GM18870 (cell line): ENCODE measurements around the gene SIPA1.
A peak's percentile ranks its signal among the peaks of the same experiment; 100 is the strongest.

ENCODE experiments used
- ATAC-seq: cut with Tn5 transposase; IDR thresholded peaks from one replicate; pipeline ENCODE4 v1.9.1; 2021; ENCODE audit warnings: moderate library complexity; ENCODE audit not compliant: unreplicated experiment

The SIPA1 gene

GRCh38 chr11:65609229-65609628 is 28.7 kb upstream of the SIPA1 start:
- no peak for ATAC-seq

GRCh38 chr11:65609665-65610064 is 28.2 kb upstream of the SIPA1 start:
- ATAC-seq, result no peak

- no peak for ATAC-seq
These were observed 27.5 kb upstream of the SIPA1 start for GRCh38 chr11:65610404-65610803.

GRCh38 chr11:65611028-65611757 is 26.7 kb upstream of the SIPA1 start:
- no peak for ATAC-seq

GRCh38 chr11:65611758-65612603 is 25.9 kb upstream of the SIPA1 start:
- ATAC-seq, result no peak

GRCh38 chr11:65612691-65613090 is 25.2 kb upstream of the SIPA1 start:
- ATAC-seq, result no peak

- ATAC-seq, result no peak
These were observed 24.6 kb upstream of the SIPA1 start for GRCh38 chr11:65613091-65613928.

DNA sequence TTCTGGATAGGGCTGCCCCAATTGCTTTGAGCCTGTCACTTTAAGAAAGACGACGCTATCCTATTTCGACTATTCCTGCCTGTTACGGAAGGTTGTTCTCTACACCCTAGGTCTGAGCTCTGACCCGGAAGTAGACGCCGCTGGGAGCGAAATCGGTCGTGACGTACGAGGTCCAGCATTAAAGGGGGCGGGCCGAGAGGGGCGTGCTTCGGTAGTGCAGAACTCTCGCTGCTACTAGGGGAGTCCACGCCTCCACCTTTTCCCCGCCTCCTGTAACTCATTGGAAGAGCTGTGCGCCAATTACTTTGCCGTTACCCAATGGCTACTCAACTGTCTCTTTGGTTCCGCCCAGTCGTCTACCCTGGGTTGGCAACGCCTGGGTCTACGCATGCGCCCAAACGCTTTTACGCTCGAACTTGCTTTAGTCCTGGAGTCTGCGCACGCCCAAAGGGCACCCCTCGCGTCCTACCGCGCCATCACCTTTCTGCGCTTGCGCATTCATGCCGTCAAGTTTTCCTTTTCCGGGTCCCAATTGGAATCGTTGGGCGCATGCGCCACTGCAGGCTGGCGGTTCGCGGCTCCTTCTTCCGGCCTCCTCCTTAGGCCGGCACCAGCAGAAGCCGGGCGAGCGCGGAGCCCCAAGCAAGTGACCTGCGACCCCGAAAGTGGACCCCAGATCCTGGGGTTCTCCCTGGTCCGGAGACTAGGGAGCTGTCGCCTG is 22.5 kb upstream of the SIPA1 start, which contains the start of gene PCNX3:
Gene PCNX3 (plus strand): TSS at position 548 of the 721 bp plus-strand sequence. CDS start 536 bp downstream, outside the sequence.
- ATAC-seq, result peak; percentile 80

GRCh38 chr11:65615950-65616574 is 21.8 kb upstream of the SIPA1 start:
- no peak for ATAC-seq

DNA sequence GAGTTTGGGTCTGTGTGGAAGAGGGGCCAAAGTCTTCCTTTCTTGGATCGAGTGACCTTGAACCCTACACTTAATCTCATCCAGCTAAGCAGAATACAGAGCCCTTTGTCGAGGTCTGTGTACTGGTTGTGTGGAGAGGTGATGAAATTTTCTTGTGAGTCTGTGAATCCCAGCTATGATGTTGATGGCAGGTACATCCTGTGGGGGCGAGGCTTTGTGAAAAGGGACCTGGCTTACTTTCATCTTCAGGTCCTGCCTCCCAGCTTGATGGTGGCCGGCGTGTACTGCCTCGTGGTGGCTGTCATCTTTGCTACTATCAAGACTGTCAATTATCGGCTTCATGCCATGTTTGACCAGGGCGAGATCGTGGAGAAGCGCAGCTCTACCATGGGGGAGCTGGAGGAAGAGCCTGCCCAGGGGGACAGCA is 21.3 kb upstream of the SIPA1 start:
- ATAC-seq, result no peak

DNA sequence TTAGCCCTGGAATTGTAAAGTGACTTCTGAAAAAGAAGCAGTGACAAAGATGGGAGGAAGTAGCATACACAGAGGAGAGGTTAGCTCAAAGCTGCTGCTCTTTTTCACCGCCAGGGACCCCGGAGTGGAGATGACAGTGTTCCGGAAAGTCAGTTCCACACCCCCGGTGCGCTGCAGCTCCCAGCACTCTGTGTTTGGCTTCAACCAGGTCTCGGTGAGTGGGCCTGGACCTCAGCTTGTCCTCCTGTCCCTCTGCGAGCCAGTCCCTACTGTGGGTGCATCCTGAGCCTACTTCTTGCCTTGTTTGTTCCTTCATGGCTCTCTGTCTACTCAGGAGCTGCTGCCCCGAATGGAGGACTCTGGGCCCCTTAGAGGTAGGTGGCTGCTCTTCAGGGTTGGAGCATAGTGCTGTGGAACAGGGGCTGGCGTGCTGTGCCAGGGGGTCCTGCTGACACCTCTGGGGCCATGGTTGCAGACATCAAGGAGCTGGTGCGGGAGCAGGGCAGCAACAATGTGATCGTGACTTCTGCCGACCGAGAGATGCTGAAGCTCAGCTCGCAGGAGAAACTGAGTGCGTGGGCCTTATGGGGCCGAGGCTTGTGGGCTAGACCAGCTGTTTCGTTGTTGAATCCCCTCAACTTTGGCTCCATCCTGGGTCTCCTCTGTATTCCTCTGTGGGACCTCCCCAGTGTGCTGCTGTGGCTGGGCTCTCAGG is 20.6 kb upstream of the SIPA1 start:
- ATAC-seq, result no peak

- ATAC-seq, result no peak
These were observed 19.7 kb upstream of the SIPA1 start for GRCh38 chr11:65617990-65618751.

DNA sequence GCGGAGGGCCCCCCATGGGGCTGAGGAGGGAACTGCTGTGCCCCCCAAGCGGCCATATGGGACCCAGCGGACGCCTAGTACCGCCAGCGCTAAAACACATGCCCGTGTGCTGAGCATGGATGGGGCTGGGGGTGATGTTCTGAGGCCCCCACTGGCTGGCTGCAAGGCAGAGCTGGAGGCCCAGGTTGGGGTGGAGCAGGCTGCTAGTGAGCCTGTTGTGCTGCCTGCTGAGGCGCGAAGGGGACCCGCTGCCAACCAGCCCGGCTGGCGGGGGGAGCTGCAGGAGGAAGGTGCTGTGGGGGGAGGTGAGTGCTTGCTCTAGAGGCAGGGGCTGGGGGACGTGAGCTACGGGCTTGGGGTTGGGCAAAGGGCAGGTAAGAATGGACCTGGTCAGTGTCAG is 19.1 kb upstream of the SIPA1 start:
- ATAC-seq, result no peak

- ATAC-seq, result no peak
These were observed 18.5 kb upstream of the SIPA1 start for GRCh38 chr11:65619281-65619928.

GRCh38 chr11:65620666-65621065 is 17.2 kb upstream of the SIPA1 start:
- ATAC-seq, result no peak

DNA sequence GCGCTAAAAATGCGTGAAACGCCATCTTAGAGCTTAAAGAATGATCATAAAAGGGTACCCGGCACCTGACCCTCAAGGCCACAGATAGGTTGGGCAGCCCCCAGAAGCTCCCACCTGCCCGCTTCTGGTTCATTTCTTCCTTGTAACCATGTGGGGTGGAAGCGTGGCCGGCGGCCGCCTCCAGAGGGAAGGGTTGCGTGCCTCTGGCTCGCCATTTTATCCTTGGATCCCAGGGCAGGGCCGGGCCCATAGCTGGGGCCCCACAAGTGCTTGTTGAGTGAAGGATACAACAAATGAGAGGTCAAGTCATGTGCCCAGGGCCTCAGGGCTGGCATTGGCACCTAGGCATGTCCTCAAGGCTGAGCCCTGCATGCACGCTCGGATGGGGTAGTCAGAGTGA is 16.4 kb upstream of the SIPA1 start:
- no peak for ATAC-seq

DNA sequence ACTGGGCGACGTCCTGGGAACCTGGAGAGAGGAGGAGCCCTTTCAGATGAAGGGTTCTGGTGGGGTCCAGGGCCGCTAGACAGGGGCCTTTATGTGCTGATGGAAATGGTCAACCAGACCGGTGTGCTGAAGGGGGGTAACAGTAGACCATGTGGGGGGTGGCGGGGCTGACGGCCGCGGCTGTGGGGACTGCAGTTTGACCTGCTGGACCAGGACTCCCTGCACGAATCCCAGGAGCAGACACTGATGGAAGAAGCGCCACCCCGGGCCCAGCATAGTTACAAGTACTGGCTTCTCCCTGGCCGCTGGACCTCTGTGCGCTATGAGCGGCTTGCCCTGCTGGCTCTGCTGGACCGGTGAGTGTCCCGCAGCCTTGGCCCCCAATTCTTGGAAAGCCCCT is 15.9 kb upstream of the SIPA1 start:
- ATAC-seq, result no peak

GRCh38 chr11:65623177-65623576 is 14.7 kb upstream of the SIPA1 start:
- no peak for ATAC-seq
